GM23338 (cell line): ENCODE measurements around the gene IDH1. TPM values are rescaled to one million over a fixed set of nuclear protein-coding genes. Genes with fewer than 3 reads are reported as not detected.
A peak's percentile ranks its signal among the peaks of the same experiment; 100 is the strongest.

Experiments
- ATAC-seq: fragments of 200-7000 bp; cut with Tn5 transposase; 3 replicates; pipeline ENCODE4 v1.9.1; 2020
- DNase-seq: peaks from one replicate; pipeline ENCODE4 v3.0.0-alpha.2; 2015; ENCODE audit warnings: low spot score
- H2AFZ ChIP-seq: fragments of 200-600 bp; sonication (generic); 2 replicates; pipeline ENCODE4 v1.8.0; 2016; ENCODE audit warnings: antibody characterized with exemption, mild to moderate bottlenecking, moderate library complexity
- H3F3A ChIP-seq: fragments of 200-600 bp; sonication (generic); replicated peaks from 2 replicates; pipeline ENCODE4 v1.8.0; 2017; ENCODE audit warnings: antibody characterized with exemption, mixed run types, low read depth
- H3K27ac ChIP-seq: fragments of 200-600 bp; sonication (generic); 2 replicates; pipeline ENCODE4 v1.6.1; 2016; ENCODE audit warnings: low read depth
- H3K27me3 ChIP-seq: fragments of 200-600 bp; sonication (generic); 2 replicates; pipeline ENCODE4 v1.8.0; 2016; ENCODE audit warnings: mild to moderate bottlenecking, mixed run types, moderate library complexity; ENCODE audit not compliant: insufficient read depth
- H3K36me3 ChIP-seq: fragments of 200-600 bp; sonication (generic); 2 replicates; pipeline ENCODE4 v1.8.0; 2016; ENCODE audit warnings: mild to moderate bottlenecking; ENCODE audit not compliant: insufficient read depth
- H3K4me1 ChIP-seq: fragments of 200-600 bp; sonication (generic); 2 replicates; pipeline ENCODE4 v1.8.0; 2016; ENCODE audit warnings: mild to moderate bottlenecking, moderate library complexity; ENCODE audit not compliant: insufficient read depth
- H3K4me2 ChIP-seq: fragments of 200-600 bp; sonication (generic); 2 replicates; pipeline ENCODE4 v1.7.1; 2017; ENCODE audit warnings: mixed run types
- H3K4me3 ChIP-seq: fragments of 200-600 bp; sonication (generic); 2 replicates; pipeline ENCODE4 v1.6.1; 2016; ENCODE audit warnings: mixed run types
- H3K79me2 ChIP-seq: fragments of 200-600 bp; sonication (generic); replicated peaks from 2 replicates; pipeline ENCODE4 v1.8.0; 2017; ENCODE audit warnings: mild to moderate bottlenecking; ENCODE audit not compliant: insufficient read depth
- H3K9me2 ChIP-seq: fragments of 200-600 bp; sonication (generic); 2 replicates; pipeline ENCODE4 v1.8.0; 2017; ENCODE audit not compliant: insufficient read depth
- H4K20me1 ChIP-seq: fragments of 200-600 bp; sonication (generic); replicated peaks from 2 replicates; pipeline ENCODE4 v1.8.0; 2017; ENCODE audit warnings: mild to moderate bottlenecking; ENCODE audit not compliant: insufficient read depth
- H3K27ac Mint-ChIP-seq: 2 replicates; pipeline ENCODE4 v1.8.0; 2020; ENCODE audit warnings: inconsistent platforms, mild to moderate bottlenecking, moderate library complexity, mixed read lengths
- H3K27me3 Mint-ChIP-seq: 3 replicates; pipeline ENCODE4 v1.8.0; 2022; ENCODE audit warnings: low read depth, mild to moderate bottlenecking, moderate library complexity, mixed read lengths, inconsistent platforms; ENCODE audit not compliant: insufficient read depth, poor library complexity
- H3K36me3 Mint-ChIP-seq: 3 replicates; pipeline ENCODE4 v1.8.0; 2021; ENCODE audit warnings: low read depth, mild to moderate bottlenecking, inconsistent platforms, moderate library complexity, mixed read lengths
- H3K4me1 Mint-ChIP-seq: 3 replicates; pipeline ENCODE4 v1.8.0; 2020; ENCODE audit warnings: mild to moderate bottlenecking, inconsistent platforms, mixed read lengths
- H3K4me3 Mint-ChIP-seq: 3 replicates; pipeline ENCODE4 v1.8.0; 2021; ENCODE audit warnings: moderate library complexity, mild to moderate bottlenecking, inconsistent platforms, mixed read lengths
- H3K9me3 Mint-ChIP-seq: 3 replicates; pipeline ENCODE4 v1.8.0; 2020; ENCODE audit warnings: moderate library complexity, mild to moderate bottlenecking, inconsistent platforms, mixed read lengths
- CREB1 ChIP-seq: fragments of 250-450 bp; sonication (Bioruptor Pico); IDR thresholded peaks from 2 replicates; pipeline ENCODE4 v1.5.0; 2020; ENCODE audit warnings: low read depth, mild to moderate bottlenecking, moderate library complexity
- CTCF ChIP-seq, 2 experiments: fragments of 200-600 bp in 1 of 2; sonication (generic) in 1 of 2; conservative IDR thresholded peaks; 2 replicates each; pipeline versions ENCODE4 v1.5.1 to v1.6.1; 2016 to 2017; ENCODE audit warnings: antibody characterized with exemption in 2 of 2, low read depth in 2 of 2, mild to moderate bottlenecking in 2 of 2, moderate library complexity in 1 of 2
- EZH2 ChIP-seq: fragments of 200-600 bp; sonication (generic); IDR thresholded peaks from one replicate; pipeline ENCODE4 v1.8.0; 2017; ENCODE audit warnings: antibody characterized with exemption, mild to moderate bottlenecking, low read depth; ENCODE audit not compliant: unreplicated experiment
- EZH2phosphoT487 ChIP-seq: fragments of 200-600 bp; sonication (generic); IDR thresholded peaks from one replicate; pipeline ENCODE4 v1.8.1; 2018; ENCODE audit warnings: antibody characterized with exemption; ENCODE audit not compliant: unreplicated experiment
- JUNB ChIP-seq: IDR thresholded peaks from one replicate; pipeline ENCODE4 v1.6.1; 2016; ENCODE audit warnings: antibody characterized with exemption; ENCODE audit not compliant: unreplicated experiment
- NANOG ChIP-seq: IDR thresholded peaks from 2 replicates; pipeline ENCODE4 v1.6.1; 2016; ENCODE audit warnings: antibody characterized with exemption, borderline replicate concordance
- POLR2AphosphoS5 ChIP-seq: IDR thresholded peaks from 2 replicates; pipeline ENCODE4 v1.6.1; 2016; ENCODE audit warnings: antibody characterized with exemption, low read depth
- STAT1 ChIP-seq: IDR thresholded peaks from one replicate; pipeline ENCODE4 v1.6.1; 2016; ENCODE audit warnings: antibody characterized with exemption; ENCODE audit not compliant: unreplicated experiment
- ZNF114 ChIP-seq: fragments of 250-450 bp; sonication (Bioruptor Pico); IDR thresholded peaks from 2 replicates; pipeline ENCODE4 v1.5.0; 2020; ENCODE audit warnings: mild to moderate bottlenecking, moderate library complexity
- ZNF331 ChIP-seq: fragments of 250-450 bp; sonication (Bioruptor Pico); IDR thresholded peaks from 2 replicates; pipeline ENCODE4 v1.5.0; 2020; ENCODE audit warnings: low read depth, mild to moderate bottlenecking, moderate library complexity
- ZNF462 ChIP-seq: fragments of 250-450 bp; sonication (Bioruptor Pico); IDR thresholded peaks from 2 replicates; pipeline ENCODE4 v1.5.0; 2020; ENCODE audit warnings: mild to moderate bottlenecking, moderate library complexity
- polyA plus RNA-seq: library from polyadenylated mRNA; unstranded; fragments of >200 nt; fragmentation: Nextera tagmentation; extraction: Ambion mirVana; gene quantifications from 2 replicates; pipeline ENCODE4 v1.2.1, GENCODE V29; 2016
- total RNA-seq: library from RNA; depleted of rRNA; stranded (reverse); fragments of >200 nt; shearing (Covaris generic); gene quantifications from 2 replicates; pipeline ENCODE4 v1.2.3, GENCODE V29; 2014
- TF ChIP-seq, protein P1 (sequence below): IDR thresholded peaks from one replicate; pipeline ENCODE4 v1.6.1; 2018; ENCODE audit warnings: antibody characterized with exemption; ENCODE audit not compliant: unreplicated experiment
- TF ChIP-seq, protein P2 (sequence below): IDR thresholded peaks from 2 replicates; pipeline ENCODE4 v1.6.1; 2016; ENCODE audit warnings: antibody characterized with exemption

IDH1 gene
- total and polyA plus RNA-seq, 2 experiments from 2014 or later: 315 to 536 TPM

- Histone ChIP-seq H3K4me1 (no peaks in the 10 kb centered on the region), H3K79me2 (peaks cover 13% of the 10 kb centered on the region; the same call in 1 of the 2 replicates), H3F3A (peaks cover 14% of the 10 kb centered on the region), H3K27ac (peak overlapping the region; percentile 46; the same call in 1 of the 2 replicates), H3K9me2 (no peaks in the 10 kb centered on the region), H3K4me3 (no peak overlapping the region), H3K4me2 (no peak overlapping the region), H3K27me3 (no peaks in the 10 kb centered on the region), H4K20me1 (0 out of 2 replicates have a peak, but pooled peaks cover 3% of the 10 kb centered on the region), H3K36me3 (peaks cover 94% of the 10 kb centered on the region), H2AFZ (no peak overlapping the region)
- Mint-ChIP-seq H3K4me3 (no peak overlapping the region), H3K27ac (no peak overlapping the region), H3K4me1 (no peaks in the 10 kb centered on the region; the same call in 2 of the 3 replicates), H3K36me3 (peaks cover 98% of the 10 kb centered on the region), H3K9me3 (no peaks in the 10 kb centered on the region), H3K27me3 (no peaks in the 10 kb centered on the region)
- no peak for TF ChIP-seq NANOG
- TF ChIP-seq, protein P1, sequence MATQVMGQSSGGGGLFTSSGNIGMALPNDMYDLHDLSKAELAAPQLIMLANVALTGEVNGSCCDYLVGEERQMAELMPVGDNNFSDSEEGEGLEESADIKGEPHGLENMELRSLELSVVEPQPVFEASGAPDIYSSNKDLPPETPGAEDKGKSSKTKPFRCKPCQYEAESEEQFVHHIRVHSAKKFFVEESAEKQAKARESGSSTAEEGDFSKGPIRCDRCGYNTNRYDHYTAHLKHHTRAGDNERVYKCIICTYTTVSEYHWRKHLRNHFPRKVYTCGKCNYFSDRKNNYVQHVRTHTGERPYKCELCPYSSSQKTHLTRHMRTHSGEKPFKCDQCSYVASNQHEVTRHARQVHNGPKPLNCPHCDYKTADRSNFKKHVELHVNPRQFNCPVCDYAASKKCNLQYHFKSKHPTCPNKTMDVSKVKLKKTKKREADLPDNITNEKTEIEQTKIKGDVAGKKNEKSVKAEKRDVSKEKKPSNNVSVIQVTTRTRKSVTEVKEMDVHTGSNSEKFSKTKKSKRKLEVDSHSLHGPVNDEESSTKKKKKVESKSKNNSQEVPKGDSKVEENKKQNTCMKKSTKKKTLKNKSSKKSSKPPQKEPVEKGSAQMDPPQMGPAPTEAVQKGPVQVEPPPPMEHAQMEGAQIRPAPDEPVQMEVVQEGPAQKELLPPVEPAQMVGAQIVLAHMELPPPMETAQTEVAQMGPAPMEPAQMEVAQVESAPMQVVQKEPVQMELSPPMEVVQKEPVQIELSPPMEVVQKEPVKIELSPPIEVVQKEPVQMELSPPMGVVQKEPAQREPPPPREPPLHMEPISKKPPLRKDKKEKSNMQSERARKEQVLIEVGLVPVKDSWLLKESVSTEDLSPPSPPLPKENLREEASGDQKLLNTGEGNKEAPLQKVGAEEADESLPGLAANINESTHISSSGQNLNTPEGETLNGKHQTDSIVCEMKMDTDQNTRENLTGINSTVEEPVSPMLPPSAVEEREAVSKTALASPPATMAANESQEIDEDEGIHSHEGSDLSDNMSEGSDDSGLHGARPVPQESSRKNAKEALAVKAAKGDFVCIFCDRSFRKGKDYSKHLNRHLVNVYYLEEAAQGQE: no peak
- no peak for TF ChIP-seq EZH2
- TF ChIP-seq POLR2AphosphoS5: no peak
- TF ChIP-seq, protein P2, sequence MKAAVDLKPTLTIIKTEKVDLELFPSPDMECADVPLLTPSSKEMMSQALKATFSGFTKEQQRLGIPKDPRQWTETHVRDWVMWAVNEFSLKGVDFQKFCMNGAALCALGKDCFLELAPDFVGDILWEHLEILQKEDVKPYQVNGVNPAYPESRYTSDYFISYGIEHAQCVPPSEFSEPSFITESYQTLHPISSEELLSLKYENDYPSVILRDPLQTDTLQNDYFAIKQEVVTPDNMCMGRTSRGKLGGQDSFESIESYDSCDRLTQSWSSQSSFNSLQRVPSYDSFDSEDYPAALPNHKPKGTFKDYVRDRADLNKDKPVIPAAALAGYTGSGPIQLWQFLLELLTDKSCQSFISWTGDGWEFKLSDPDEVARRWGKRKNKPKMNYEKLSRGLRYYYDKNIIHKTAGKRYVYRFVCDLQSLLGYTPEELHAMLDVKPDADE: no peak
- TF ChIP-seq EZH2phosphoT487: no peak
- TF ChIP-seq ZNF114 (CRISPR knock-in tag): no peak
- TF ChIP-seq CREB1 (CRISPR knock-in tag): no peak
- no peak for TF ChIP-seq STAT1
- TF ChIP-seq JUNB: no peak
- TF ChIP-seq ZNF331 (CRISPR knock-in tag): no peak
- TF ChIP-seq CTCF (conservative IDR thresholded peaks at IDR 0.05; ENCODE audit: low read depth in 2 of 2): no peak
- TF ChIP-seq ZNF462: no peak
- no peak for DNase-seq
- ATAC-seq: no peak
These were observed 10.4 kb downstream of the IDH1 start for GRCh38 chr2:208244422-208244821.
